ENCODE results near the gene DDIT4. TPM values are rescaled to one million over a fixed set of nuclear protein-coding genes. Genes with fewer than 3 reads are reported as not detected.

DDIT4 gene
- total RNA-seq, 1 donor from 2014 or later: 153 TPM

DNA sequence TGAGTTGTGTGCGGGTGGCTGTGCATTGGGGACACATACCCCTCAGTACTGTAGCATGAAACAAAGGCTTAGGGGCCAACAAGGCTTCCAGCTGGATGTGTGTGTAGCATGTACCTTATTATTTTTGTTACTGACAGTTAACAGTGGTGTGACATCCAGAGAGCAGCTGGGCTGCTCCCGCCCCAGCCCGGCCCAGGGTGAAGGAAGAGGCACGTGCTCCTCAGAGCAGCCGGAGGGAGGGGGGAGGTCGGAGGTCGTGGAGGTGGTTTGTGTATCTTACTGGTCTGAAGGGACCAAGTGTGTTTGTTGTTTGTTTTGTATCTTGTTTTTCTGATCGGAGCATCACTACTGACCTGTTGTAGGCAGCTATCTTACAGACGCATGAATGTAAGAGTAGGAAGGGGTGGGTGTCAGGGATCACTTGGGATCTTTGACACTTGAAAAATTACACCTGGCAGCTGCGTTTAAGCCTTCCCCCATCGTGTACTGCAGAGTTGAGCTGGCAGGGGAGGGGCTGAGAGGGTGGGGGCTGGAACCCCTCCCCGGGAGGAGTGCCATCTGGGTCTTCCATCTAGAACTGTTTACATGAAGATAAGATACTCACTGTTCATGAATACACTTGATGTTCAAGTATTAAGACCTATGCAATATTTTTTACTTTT, 1.8 kb downstream of the DDIT4 start:
- Mint-ChIP-seq H3K27ac (ENCODE audit: unreplicated experiment) (peak overlapping the region; percentile 100), H3K36me3 (ENCODE audit: unreplicated experiment) (peaks cover 6% of the 10 kb centered on the region), H3K4me1 (ENCODE audit: low read depth, unreplicated experiment) (peaks cover 30% of the 10 kb centered on the region), H3K27me3 (ENCODE audit: unreplicated experiment) (peaks cover 14% of the 10 kb centered on the region), H3K9me3 (ENCODE audit: unreplicated experiment) (peaks cover 25% of the 10 kb centered on the region), H3K4me3 (ENCODE audit: unreplicated experiment) (peak overlapping the region; percentile 94)
- DNase-seq: peak; percentile 55
- TF ChIP-seq, protein P1, sequence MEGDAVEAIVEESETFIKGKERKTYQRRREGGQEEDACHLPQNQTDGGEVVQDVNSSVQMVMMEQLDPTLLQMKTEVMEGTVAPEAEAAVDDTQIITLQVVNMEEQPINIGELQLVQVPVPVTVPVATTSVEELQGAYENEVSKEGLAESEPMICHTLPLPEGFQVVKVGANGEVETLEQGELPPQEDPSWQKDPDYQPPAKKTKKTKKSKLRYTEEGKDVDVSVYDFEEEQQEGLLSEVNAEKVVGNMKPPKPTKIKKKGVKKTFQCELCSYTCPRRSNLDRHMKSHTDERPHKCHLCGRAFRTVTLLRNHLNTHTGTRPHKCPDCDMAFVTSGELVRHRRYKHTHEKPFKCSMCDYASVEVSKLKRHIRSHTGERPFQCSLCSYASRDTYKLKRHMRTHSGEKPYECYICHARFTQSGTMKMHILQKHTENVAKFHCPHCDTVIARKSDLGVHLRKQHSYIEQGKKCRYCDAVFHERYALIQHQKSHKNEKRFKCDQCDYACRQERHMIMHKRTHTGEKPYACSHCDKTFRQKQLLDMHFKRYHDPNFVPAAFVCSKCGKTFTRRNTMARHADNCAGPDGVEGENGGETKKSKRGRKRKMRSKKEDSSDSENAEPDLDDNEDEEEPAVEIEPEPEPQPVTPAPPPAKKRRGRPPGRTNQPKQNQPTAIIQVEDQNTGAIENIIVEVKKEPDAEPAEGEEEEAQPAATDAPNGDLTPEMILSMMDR (IDR thresholded peaks at IDR 0.05; ENCODE audit: partially characterized antibody, unreplicated experiment): no peak

DNA sequence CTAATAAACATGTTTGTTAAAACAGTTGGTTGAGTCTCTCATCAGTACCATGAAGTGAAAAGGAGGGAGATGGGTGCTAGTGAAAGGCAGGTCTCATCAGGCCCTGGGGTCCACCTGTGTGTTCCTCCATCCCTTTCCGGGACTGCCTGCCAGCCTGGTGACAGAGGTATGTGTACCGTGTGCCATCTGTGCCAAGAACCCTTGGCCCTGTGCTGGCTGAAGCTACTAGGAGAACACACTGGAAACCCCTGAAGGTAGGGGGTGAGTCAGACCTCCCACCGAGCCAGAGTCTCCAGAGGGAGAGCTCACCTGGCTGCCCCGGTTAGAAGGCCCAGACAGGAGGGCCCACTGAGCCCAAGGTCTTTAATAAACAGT, 2.3 kb downstream of the DDIT4 start:
- Mint-ChIP-seq H3K27ac (ENCODE audit: unreplicated experiment) (peak overlapping the region; percentile 100), H3K4me1 (ENCODE audit: low read depth, unreplicated experiment) (peaks cover 25% of the 10 kb centered on the region), H3K4me3 (ENCODE audit: unreplicated experiment) (peak overlapping the region; percentile 94), H3K36me3 (ENCODE audit: unreplicated experiment) (peaks cover 6% of the 10 kb centered on the region), H3K27me3 (ENCODE audit: unreplicated experiment) (peaks cover 14% of the 10 kb centered on the region), H3K9me3 (ENCODE audit: unreplicated experiment) (peaks cover 24% of the 10 kb centered on the region)
- TF ChIP-seq, protein P1 (IDR thresholded peaks at IDR 0.05; ENCODE audit: partially characterized antibody, unreplicated experiment): no peak
- DNase-seq: no peak

DNA sequence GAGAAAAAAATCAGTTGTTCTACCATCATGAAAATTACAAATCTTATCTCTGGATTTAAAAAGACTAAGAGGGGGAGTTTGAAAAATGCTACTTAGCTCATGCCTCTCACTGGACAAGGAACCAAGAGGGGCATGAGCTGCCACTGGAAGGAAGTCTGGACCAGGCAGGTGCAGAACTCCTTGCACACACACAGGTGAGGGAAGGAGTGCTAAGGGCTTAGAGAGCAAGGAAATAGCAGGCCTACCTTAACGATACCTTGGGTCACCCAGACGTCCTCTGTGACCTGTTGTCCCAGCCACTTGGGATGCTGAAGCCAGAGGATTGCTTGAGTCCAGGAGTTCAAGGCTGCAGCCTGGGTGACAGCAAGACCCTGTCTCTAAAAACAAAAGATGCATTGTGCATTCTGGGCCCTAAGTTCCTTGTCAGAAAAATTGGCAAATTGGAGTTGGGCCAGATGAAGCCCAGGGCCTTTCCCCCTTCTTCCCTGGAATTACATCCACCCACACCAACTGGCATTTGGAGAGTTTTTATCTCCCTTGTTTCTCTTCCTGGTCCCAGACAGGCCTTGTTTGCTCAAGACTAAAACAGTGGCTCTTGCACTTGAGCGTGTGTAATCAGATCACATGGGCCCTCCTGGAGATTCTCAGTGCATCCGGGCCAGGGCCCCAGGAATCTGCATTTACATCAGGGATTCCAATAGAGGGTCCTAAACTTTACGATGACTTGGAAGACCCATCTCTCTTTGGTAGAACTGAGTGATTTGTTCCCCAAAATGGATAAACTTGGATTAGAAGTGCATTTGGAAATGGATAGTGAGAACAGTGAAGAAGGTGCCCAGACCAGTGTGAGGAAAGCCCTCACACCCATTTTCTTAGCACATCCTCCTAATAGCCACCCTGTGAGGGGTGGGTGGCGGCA, 3.0 kb downstream of the DDIT4 start:
- DNase-seq: no peak
- Mint-ChIP-seq H3K4me1 (ENCODE audit: low read depth, unreplicated experiment) (peaks cover 22% of the 10 kb centered on the region), H3K27me3 (ENCODE audit: unreplicated experiment) (peaks cover 14% of the 10 kb centered on the region), H3K27ac (ENCODE audit: unreplicated experiment) (peak overlapping the region; percentile 100), H3K36me3 (ENCODE audit: unreplicated experiment) (peaks cover 6% of the 10 kb centered on the region), H3K9me3 (ENCODE audit: unreplicated experiment) (peaks cover 24% of the 10 kb centered on the region), H3K4me3 (ENCODE audit: unreplicated experiment) (peak overlapping the region; percentile 94)
- TF ChIP-seq, protein P1 (IDR thresholded peaks at IDR 0.05; ENCODE audit: partially characterized antibody, unreplicated experiment): no peak

DNA sequence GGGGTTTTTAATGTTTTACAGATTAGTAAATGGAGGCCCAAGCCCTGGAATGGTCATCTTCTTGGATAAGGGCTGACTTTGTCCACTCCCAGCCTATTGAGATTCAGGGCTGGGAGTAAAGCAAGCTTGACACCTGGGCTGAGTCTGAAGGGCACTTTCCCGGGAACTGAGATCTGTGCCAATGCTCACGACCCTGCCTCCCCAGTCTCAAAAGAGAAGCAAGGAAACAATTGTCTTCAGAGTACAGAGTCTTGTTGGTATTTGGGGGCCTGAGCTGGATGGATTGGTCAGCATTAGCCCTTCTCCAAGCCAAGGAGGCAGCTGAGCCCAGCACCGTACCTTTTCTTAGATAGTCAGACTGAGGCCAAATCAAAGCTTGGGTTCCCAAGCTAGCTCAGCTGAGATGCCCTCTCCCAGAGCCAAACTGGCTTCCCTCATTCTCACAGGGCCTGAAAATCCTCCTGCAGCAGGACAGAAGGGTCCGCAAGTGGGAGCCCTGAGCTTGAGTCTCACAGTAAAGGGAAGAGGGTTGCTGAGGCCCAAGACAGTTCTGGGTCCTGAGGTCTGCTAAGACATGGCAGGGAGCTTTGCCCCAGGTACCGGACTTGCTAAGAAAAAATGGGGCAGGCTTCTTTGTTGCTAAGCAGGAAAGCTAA, 3.7 kb downstream of the DDIT4 start:
- TF ChIP-seq, protein P1 (IDR thresholded peaks at IDR 0.05; ENCODE audit: partially characterized antibody, unreplicated experiment): no peak
- Mint-ChIP-seq H3K4me3 (ENCODE audit: unreplicated experiment) (no peak overlapping the region), H3K27ac (ENCODE audit: unreplicated experiment) (no peak overlapping the region), H3K36me3 (ENCODE audit: unreplicated experiment) (peaks cover 6% of the 10 kb centered on the region), H3K9me3 (ENCODE audit: unreplicated experiment) (peaks cover 18% of the 10 kb centered on the region), H3K27me3 (ENCODE audit: unreplicated experiment) (peaks cover 14% of the 10 kb centered on the region), H3K4me1 (ENCODE audit: low read depth, unreplicated experiment) (peaks cover 19% of the 10 kb centered on the region)
- DNase-seq: no peak
